DMS 273 treated with DMSO at 0.1 percent for 48 hours (cell line): ENCODE measurements around the gene NR6A1.

Experiments used
- DNase-seq: peaks from one replicate; lab custom pipeline; 2025; lab: John Stamatoyannopoulos, UW

NR6A1 gene

GRCh38 chr9:124574534-124575375 is 196.4 kb downstream of the NR6A1 start:
- no peak for DNase-seq

DNA sequence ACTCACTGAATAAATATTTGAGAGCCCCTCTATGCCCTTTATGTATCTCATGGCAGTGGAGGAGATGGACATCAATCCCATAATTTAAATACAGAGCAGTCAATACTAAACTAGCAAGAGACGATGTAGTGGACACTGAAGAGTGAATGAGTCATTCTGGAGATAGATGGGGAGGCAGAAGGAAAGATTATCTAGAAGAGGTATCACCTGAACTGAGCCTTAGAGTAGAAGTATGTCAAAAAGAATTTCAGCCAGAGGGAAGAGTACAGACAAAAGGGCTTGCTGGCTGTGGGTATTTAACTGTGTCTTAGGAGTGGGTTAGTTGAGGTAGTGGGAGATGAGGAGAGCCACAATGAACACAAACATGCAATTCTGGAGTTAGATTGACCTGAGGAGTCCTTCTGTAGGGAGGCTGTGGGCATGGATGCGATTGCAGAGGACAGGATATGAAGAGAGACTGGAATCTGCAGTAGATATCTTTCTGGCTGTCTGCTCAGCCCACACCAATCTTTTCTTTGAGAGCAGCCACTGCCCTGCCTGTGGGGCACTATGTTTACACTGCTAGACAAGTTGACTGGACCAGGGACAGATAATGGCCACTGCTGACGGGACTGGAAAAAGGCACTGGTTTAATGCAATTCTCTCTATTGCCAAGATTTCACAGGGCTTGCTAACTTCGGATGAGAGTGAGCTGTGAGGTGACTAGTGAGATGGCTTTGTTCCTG is 200.0 kb downstream of the NR6A1 start:
- DNase-seq = no peak

GRCh38 chr9:124569942-124570341 is 201.2 kb downstream of the NR6A1 start:
- no peak for DNase-seq

GRCh38 chr9:124567362-124567761 is 203.7 kb downstream of the NR6A1 start:
- no peak for DNase-seq

- DNase-seq = no peak
Measured at GRCh38 chr9:124562328-124562727, 208.8 kb downstream of the NR6A1 start.

DNA sequence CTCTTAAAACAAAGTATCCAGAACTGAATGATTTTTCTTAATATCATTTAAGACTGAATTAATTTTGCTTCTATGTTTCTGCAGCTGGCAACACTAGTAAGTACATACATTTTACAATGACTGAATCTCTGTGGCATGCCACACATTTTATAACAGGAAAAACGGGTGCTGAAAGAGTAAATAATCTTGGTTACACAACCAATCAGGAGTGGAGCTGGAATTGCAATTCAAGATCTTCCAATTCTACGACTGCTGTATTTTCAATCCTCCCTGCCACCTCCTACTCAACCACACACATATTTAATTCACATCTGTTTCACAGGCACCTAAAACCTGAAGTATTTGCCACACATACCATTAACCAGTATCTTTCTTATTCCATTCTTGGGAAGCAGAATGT is 211.2 kb downstream of the NR6A1 start:
- DNase-seq = no peak

DNA sequence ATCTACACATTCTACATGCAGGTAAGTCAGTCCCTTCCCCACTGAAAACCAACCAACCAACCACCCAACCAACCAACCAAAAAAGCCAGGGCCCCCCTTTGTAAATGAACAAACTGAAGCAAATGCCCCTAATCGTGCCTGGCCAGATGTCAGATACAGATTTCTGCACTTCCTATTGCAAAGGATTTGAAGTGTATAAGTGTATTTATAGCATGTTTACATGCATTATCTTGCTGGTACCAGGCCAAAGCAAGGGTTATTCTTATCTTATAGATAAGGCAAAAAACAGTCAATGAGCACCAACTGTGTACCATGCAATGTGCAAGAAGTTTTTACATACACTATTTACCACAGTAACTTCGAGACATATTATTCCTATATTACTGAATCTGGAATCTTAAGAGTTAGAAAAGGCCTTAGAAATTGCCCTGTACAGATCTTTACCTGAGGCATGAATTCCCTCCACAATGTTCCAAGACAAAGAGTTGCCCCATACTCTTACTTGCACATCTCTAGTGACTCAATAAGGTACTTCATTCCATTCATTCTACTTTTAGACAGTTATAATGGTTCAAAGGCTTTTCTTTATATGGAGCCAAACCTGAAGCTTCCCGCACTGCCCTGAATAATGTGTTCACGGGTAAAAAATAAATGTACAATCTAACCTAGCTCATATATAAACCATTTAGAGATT is 212.2 kb downstream of the NR6A1 start:
- DNase-seq = no peak

GRCh38 chr9:124557895-124558294 is 213.2 kb downstream of the NR6A1 start:
- DNase-seq = no peak

DNA sequence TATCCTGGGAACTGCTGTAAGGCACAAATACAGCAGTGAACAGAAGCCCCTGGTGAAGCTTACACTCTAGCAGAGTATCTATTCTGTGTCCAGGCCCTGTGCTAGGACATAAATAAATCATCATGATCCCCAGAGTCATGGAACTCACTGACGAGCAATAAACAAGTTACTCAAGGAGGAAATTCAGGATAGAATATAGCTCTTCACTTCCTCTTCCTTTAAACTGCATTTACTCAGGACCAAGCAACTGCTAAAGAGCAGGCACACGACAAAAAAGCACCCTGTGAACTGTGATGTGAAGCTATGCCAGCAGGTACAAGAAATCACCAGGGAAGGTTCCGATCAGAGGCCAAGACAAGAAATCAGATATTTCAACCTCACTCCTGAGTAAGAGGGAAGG is 216.1 kb downstream of the NR6A1 start:
- no peak for DNase-seq

DNA sequence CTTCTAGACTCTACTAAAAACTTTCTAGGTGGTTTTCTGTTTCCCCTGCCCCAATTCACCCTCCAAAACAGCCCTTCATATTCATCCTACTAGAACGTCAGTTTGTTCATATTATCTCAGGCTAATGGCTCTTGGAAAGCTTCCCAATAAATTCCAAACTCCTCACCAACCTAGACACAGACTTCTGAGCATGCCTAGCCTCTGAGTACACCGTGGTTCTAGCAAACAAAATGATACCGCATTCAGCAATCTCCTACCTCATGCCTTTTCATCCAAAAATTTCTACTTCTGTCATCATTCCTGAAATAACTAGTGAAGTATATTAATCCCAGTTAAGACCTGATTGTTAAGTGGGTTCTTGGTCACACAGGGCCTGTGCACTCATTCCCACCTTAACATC is 217.4 kb downstream of the NR6A1 start:
- no peak for DNase-seq

GRCh38 chr9:124552273-124552605 is 218.9 kb downstream of the NR6A1 start:
- DNase-seq = no peak

DNA sequence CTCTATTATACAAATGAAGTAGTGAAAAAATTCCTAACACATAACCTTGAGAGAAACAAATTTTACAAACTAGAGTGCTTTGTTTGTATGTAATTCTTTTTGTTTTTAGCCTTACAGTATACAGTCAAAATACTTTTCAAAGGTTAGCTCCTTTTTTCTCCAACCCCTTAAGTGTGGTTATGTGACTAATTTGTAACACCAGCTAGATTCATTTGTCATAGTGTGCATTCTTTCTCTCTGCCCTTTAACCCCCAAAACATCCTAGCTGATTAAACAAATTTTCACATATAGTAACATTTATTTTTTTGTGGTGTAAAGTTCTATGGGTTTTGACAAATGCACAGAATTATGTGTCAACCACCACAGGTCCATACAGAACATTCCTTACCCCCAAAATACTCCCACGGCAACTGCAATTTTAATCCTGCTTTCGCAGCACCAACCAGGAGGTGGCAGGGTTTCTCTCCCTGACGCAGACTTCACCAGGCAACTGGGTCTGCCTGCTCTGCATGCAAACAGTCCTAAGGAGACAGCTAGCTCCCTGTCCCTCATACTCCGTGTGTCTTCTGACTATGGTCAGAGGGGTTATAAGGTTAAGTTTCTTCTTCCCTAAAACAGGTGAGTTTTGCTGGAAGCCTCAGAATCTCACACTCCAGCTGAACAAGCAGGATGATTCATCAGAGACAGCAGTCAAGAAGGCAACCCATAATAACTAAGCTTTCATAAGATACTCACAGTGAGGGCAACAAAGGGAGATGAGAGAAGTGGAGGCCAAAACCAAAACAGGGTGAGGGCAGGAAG is 219.4 kb downstream of the NR6A1 start:
- no peak for DNase-seq

- no peak for DNase-seq
Measured at GRCh38 chr9:124550072-124550471, 221.0 kb downstream of the NR6A1 start.

- DNase-seq = no peak
Measured at GRCh38 chr9:124549016-124549415, 222.1 kb downstream of the NR6A1 start.

GRCh38 chr9:124544535-124544934 is 226.6 kb downstream of the NR6A1 start:
- no peak for DNase-seq

DNA sequence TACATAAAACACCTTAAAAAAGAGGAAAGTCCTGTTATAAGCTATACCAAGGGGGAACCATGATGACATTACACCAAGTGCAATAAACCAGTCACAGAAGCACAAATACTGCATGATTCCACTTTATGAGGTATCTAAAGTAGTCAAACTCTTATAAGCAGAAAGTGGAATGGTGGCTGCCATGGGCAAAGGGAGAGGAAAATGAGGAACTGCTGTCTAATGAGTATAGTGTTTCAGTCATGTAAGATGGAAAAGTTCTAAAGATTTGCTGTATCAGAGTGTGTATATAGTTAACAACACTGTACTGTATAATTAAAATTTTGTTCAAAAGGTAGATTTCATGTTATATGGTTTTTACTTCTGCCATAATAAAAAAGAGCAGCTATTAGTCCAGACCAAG is 229.3 kb downstream of the NR6A1 start:
- DNase-seq = no peak

GRCh38 chr9:124537926-124538325 is 233.2 kb downstream of the NR6A1 start:
- no peak for DNase-seq

GRCh38 chr9:124535846-124536245 is 235.3 kb downstream of the NR6A1 start:
- no peak for DNase-seq

DNA sequence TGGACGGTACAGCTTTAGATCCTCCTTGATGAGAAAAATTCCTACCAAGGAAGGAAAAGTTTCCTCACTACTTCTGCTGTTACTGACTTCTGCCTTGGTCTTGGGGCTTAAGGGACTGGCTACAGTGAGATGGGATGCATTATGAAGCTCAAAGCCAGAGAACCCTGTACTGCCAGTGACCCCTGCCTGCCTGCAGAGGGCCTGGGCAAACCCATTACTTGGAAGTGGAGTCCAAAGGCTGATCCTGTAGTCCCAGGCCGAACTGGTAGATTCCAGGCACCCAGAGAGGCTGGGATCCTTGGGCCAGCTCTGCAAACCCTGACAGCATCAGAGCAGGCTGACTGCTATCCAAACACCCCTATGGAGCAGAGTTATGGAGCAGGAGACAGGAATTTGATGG is 238.2 kb downstream of the NR6A1 start:
- DNase-seq = no peak

DNA sequence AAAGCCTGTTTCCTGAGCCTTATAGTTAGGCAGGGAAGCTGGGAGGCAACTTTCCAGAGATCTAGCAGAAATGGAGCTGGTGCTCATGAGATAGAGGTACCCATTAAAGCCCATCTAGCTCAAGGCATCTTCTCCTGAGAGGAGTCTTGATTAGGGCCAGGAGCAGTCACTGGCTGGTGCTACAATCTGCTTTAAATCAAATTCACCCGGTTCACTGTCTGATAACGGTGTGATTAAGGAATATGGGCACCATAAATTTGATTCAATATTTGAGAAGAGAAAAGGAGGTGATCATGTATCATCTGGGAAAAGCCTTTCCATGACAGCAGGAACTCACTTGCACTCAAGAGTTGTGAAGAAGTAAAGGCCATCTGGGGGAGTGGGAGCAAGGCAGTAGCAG is 240.0 kb downstream of the NR6A1 start:
- DNase-seq = no peak

GRCh38 chr9:124530246-124530645 is 240.9 kb downstream of the NR6A1 start:
- no peak for DNase-seq

DNA sequence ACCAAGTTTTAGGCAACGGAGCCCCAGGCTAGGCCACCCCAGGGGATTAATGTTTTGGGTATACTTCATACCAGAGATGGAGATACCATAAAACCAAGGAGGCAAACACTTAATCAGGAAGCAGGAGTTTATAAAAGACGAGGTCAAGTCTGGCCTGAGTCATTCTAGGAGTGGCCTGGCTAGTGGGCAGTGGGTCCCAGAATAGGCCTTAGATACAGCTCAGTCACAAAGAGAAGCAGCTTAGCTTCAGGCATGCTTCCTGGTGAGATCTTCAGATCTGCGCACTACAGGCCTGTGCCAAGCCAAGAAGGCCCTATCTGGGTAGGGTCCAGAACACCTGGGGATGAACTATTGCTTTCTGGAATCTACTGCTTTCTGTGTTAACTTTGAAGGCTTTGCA is 243.3 kb downstream of the NR6A1 start:
- no peak for DNase-seq
